NCI-H82 (cell line): ENCODE data around the gene LSAMP.
"Not testable (repeated sequence)": the region's sequence is repeated elsewhere in the genome, so short reads cannot be mapped to it uniquely, and the experiment has no call there.

Source experiments
- DNase-seq: peaks from one replicate; lab custom pipeline; 2025; lab: John Stamatoyannopoulos, UW

LSAMP gene

DNA sequence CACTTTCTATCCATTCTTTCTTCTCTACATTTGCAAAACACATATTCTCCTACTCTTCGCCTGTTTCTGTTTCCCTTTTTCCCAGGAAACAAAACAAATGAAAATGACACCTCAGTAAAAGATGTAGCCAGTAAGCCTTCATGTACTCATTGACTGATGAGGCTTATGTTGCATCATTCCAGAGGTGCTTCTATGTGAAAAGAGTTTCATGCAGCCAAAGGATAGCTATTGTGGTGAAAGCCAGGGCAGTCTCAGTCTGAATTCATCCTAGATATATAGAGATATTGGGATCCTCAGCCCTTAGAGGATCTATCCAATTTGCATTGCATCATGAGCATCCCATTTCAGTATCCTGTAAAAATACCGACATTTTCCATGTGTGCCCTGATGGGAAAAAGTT lies 554.7 kb downstream of the LSAMP start:
- no peak for DNase-seq

DNA sequence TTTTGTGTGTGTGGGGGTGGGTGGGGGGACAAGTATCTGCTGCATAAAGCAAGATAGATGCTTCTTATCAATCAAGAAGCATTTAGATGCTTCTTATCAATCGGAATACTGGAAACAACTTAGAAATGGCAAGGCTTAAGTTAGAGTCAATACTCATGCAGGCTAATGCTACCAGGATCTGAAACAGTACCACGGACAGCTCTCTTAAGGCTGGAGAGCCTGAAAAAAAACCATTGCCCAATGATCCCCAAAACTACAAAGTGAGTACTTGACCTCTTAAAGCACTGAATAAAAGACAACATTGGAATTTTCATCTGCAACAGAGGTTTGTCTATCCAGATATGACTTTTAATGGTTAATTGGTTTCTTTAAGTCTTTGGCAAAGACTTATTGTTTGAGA lies 559.7 kb downstream of the LSAMP start:
- DNase-seq = no peak

DNA sequence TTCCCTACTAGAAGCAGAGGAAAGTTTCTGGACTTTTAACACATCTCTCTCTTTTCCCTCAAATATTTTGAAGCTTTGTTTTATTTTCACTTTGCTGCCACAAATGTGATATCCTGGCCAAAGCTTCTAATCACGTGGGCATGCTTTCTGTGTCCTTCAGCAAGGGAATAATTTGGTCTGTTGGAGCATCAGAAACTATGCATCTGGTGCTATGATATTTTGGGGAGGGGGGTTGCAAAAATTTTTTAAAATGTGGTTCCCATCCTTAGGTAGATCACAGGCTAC lies 567.7 kb downstream of the LSAMP start:
- no peak for DNase-seq

DNA sequence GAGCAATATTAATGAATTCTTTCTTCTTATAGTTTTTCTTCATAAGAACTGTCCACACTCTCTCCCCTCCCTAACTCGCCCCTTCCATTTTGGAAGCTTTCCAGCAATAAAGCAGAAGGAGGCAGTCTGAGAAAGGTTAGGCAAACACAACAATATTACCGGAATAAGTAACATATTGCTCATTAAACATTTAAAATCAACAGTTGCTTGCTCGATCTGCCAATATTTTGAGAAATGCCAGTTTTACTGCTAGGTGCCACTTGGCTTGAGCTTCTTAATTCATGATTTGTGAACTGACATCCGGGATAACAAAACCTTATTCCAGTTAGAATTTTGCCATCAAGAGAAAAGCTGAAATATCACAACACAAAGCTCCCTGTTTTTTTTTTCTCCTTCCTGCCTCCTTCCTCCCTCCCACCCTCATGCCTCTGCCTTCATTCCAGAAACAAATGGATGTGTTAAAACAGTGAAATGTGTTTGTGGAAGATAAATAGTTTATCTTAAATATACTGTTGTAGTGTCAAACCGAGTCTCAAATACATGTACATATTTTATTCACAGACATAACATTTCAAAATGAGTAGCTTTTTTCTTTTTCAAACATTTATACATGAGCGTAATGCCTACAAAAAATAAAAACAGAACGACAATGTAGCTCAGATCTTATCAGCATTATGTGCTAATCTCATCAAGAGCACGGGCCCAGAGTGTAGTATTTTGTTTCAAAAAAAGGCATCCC lies 568.2 kb downstream of the LSAMP start:
- DNase-seq = no peak

DNA sequence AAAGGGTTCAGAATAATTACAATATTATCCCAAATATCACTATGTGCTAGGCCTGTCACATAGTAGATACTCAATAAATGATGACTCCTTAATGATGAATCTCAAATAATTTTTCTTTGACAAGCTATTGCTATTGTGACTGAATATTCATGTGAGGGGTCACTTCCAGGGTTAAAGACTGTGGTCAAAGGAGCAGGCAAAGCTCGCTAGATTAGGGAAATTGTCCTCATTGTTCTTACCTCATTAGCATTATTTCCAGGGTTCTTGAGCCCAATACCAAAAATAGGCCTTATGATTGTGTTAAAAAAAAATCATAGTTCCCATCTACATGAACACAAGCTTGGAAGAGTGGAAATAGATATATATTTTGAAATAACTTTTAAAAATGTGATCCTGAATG lies 569.8 kb downstream of the LSAMP start:
- DNase-seq = no peak

DNA sequence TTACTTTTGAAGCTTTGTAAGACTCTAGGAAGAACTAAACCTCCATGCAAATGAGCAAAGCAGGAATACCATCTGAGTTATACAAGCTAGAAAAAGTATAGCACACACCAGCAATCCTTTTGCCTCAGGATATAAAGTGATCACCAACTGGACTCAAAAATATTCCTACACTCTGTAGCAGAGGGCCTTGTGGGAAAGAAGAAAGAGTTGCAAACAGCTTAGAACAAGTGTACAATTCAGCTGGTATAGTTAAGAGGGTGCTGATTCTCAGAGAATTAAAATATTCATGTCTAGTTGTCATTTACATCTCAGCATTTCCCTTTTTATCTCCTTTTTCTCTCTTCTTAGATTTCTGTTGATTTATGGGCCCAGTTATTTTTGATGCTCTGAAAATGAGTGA lies 573.6 kb downstream of the LSAMP start:
- DNase-seq = no peak

DNA sequence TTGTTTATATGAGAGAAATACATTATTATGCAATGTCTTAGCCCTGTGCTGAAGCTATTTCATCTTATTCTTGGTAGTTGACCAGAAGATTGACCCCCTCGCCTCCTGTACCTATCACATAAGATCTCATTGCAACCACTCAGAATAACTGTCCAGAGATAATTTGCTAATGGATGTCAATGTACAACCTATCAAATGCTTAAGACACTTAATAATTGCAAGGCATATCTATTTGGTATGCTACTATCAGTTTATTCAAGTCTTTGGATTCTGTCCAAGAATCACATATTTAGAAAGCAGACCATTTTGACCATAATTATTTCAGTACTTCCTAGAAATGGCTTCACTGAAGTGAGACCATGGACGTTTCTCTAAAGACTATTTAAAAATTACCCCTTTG lies 580.4 kb downstream of the LSAMP start:
- DNase-seq = no peak

DNA sequence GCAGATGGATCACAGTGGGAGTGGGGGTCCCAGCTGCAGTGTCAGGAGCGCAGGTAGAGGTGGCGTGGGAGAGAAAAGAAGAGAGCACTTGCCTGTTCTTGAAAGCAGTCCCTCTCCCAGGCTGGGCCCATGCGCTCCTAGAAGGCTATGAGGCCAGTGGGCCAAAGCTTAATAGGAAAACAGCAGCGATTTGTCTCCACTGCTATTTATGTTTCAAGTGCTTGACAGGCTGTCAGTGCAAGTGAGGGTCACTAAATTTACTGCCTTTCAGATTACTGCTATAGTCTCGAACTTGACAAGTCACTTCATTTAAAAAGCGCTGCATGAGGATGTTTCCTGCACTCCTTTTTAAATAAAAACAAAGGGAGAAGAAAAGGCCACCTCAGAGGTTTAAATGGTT lies 582.4 kb downstream of the LSAMP start:
- DNase-seq = peak; percentile 22

DNA sequence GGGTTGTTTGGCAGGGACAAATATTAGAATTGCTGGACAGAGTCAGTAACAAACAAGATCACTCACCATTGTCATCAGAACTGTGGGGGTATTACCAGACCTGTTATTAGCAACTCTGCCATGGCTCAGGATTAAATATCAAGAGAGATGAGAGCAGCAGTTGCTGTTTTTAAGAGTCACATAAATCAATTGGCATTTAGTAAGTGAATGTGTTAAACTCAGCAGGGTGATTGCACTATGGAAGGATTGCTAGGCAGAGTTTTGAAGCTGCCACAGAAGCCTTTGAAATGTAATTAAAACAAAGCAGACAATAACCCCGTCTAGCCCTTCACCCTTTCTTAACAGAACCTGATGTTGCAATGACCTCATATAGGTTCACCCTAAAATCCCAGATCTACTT lies 583.2 kb downstream of the LSAMP start:
- DNase-seq = peak; percentile 77

DNA sequence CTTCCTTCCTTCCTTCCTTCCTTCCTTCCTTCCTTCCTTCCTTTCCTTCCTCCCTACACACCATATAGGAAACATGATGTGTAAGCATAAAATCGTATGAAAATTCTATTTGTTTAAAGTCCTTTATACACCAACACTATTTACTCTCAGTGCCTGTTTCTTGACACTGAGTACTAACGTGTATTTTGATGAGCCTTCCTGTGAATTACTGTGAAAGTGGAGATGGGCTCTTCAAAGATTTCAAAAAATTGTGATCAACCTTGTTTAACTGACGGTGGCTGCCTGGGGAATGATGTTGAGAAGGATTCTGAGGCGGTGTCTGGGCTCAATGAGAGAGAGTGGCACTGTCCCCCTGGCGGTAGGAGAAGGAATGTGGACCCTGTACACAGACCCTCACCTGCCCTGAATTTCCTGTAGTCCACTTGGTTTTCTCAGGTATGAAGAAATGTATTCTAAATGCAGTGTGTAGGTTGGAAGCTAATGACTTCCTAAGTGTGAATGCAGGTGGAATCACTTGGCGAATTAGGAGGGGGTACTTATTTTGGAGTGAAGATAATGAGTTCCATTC lies 584.0 kb downstream of the LSAMP start:
- peak; percentile 9 for DNase-seq

DNA sequence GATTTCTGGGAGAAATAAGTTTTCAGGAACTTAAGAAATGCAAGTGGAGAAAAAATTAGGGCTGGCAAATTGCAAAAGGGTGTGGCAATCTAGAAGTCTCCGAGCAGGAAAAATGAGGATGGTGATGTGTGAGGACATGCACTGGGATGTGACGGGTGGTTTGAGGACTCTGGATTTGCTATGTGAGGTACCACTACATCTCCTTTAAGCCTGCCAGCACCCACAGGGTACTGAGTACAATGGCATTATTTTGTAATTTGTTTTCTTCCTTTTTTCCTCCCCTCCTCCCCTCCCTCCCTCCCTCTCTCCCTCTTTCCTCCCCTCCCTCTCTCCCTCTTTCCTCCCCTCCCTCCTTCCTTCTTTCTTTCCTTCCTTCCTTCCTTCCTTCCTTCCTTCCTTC lies 584.5 kb downstream of the LSAMP start:
- no peak for DNase-seq

DNA sequence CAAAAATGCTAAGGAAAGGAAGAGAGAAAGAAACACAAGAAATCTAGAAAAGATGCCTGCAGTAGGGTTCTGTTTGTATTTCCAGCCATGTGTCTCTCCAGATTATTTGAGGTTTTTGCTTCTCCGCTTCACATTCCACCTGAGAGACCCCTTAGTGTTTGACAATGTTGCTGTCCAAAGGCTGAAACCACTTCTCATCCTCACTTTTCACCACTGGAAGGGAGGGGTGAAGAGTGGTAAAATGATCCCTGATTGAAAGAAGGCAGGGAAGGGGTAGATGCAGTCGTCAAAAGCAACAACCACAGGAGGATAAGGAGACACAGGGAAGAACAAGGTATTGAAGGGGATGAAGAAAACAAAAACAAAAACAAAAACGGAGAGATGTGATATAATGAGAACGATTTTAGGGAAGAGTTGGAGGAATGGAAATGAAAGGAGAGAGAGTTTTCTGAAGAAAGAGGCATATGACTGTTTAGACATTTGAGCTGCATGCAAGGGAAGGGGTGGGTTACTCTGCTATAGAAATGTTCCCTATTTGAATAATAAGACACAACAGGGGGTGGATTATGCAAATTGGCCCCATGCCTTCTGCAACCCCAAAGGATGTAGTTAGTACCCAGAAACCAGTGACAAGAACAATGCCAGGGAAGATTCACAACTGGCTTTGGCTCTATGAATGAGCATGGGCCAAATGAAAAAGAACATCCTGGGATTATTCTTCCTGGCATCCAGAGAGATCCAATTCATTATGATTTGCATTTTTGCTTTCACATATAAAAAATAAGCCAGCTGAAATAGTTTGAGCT lies 586.1 kb downstream of the LSAMP start:
- no peak for DNase-seq

DNA sequence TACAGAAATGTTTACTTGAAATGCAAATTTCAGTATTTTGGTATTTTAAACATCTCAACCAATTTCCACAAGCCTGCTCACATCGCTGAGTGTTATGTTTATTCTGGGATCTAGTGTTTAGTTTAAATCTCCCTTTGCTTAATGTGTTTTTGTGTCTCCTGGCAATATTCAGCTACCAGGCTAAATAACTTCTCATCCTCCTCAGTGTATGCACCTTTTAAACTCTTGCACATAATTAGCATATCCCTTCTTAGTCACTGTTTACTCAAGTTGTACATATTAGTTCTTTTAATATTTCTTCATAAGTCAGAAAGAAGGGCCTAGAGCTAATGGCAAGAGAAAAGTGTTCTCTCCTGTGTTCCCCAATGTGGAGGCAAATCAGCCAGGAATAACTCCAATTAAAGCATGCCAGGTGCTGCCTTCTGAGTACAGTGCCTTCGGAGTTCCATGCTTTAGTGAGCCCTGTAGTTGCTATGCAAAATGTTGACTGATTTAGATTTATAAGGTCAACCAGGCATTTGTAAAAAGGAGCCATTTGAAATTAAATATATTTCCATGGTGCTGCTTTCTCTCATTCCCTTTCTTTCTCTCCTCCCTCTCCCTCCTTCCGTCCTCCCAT lies 587.7 kb downstream of the LSAMP start:
- DNase-seq = no peak

DNA sequence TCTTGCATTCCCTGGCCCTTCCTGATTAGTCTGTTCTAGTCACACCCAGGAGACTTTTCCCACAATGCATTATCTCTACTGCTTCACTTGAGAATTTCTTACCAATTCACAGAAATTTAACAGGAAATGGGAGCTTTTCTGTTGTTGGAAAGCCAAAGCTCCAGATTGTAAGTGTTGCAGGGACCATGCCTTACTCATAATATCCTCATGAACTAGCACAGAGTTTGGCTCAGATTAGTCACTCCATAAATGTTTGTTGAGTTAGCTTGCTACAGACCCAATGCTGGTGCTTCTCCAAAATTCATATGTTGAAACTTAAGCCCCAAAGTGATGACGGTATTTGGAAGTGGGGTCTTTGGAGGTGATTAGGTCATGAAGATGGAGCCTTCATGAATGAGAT lies 589.4 kb downstream of the LSAMP start:
- no peak for DNase-seq

DNA sequence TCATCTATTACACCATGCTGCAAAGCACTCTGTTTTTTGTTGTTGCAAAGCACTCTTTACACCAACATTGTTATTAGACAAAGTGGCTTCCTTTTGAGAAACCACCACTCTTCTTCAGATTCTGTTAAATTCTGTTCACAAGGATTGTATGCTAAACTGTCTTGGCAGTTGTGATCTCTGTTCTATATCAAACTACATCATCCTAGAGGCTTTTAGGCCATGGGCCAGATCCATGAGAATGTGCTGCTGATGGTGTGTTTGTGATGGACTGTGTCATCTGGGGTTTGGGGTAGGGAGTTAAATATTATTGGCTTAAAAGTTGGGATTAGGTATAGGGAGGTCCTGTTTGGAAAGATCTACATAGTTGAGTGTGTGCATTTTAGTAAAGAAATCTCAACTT lies 592.2 kb downstream of the LSAMP start:
- no peak for DNase-seq

DNA sequence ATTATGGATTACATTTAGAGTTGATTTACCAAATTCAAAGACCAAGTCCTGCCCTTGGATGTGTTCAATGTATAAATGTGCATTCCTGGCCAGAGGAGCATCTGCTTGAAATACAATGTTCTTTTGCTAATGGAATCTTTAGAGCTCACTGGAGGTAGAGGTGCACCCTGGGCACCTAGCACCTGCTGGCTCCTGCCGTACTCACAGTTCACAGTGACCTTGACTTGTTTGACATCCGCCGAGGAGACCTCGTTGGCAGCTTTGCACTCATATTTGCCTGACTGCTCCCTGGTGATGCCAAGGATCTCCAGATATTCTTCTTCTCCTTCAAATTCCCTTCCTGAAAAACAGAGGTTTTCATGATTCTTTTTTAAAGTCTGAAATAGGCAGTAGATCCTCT lies 593.0 kb downstream of the LSAMP start:
- no peak for DNase-seq

DNA sequence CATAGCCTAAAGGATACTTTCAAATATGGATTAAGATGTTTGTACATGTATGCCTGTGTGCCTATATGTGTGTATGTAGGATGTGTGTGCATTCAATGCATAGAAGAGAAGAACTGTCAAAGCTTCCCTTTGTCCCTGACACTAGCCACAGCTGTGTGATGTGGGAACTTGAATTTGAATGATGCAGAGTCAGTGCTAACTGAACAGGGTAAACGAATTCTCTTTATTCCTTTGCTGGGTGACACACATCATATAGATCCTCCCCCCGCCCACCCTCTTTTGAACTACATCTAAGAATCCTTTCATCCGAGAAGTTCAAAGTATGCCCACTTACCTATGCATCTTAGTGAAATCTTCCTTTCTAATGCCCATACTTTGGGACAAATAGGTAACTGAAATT lies 593.7 kb downstream of the LSAMP start:
- DNase-seq = no peak

DNA sequence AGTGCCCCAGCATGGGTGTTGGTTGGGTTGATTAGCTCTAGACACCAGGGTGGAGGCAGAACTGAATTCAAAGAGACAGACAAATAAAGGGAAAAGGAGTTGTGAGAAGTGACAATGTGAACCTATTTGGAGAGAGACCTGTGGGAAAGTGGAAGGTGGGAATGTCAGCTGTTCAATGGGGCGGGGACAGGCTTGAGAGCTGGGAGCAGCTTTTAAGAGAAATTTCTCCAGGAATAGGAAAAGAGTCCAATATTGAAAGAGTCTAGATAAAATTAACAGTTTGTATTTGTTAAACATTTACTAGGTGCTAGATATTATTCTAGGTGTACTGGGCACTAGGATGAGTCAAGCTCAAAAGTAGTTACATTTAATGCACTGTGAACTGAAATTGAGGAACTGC lies 596.6 kb downstream of the LSAMP start:
- DNase-seq = no peak

DNA sequence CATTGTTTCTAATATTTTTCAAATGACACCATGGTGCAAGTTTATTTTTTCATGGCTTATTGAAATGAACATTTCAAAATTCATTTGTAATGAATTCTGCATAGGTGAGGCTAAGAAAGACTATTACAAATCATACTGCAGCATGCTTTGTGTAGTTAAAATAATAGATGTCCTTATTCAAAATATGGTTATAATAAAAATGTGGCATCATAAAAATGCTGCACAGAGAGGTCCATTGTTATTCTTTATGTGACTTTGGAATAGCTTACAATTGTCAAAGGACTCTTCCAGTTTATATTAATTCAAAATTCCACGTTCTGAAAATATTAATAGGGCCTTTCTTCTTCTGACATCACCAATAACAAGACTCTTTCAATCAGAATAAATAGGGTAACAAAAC lies 599.3 kb downstream of the LSAMP start:
- no peak for DNase-seq

DNA sequence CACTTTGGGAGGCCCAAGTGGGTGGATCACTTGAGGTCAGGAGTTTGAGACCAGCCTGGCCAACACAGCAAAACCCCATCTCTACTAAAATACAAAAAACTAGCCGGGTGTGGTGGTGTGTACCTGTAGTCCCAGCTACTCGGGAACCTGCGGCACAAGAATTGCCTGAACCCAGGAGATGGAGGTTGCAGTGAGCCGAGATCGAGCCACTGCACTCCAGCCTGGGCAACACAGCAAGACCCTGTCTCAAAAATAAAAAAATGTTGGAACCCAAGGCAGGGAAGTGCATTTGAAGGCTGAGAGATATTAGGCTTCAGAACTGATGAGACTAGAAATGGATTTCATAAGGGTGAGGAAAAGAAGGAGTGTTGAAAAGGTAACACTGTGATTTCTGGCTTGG lies 600.6 kb downstream of the LSAMP start:
- not testable (repeated sequence) for DNase-seq

DNA sequence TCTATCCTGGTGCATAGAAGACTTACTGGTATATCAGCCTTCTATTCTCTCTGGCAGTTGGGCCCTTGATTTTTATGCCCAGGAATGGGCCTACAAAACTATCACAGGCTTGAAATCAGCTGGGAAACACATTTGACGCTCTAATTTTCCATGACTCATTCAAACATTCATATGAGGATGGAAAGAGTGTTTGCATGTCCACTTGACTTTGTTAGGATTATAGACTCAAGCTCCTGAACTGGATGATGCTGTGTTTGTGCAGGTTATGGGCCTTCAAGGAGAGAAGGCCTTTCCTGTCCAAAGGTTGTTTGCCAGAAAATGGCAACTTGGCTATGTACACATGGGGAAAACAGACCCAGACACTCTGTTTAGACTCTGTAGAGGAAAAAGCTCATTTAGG lies 602.1 kb downstream of the LSAMP start:
- DNase-seq = no peak

DNA sequence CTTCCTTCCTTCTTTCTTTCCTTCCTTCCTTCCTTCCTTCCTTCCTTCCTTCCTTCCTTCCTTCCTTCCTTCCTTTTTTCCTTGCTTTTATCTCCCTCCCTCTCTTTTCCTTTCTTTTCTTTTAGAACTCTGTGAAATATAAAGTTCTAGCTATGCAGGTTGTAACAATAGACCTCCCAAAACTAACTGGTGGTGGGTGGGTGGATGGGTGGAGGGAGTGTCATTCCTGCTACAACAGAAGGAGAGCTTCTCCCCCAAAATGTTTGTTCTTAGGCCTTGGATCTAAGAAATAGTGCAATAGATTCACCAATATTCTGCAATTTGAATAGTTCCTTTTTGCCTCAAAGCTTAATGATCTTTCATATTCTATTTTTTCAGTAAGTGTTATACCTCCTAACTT lies 606.0 kb downstream of the LSAMP start:
- no peak for DNase-seq

DNA sequence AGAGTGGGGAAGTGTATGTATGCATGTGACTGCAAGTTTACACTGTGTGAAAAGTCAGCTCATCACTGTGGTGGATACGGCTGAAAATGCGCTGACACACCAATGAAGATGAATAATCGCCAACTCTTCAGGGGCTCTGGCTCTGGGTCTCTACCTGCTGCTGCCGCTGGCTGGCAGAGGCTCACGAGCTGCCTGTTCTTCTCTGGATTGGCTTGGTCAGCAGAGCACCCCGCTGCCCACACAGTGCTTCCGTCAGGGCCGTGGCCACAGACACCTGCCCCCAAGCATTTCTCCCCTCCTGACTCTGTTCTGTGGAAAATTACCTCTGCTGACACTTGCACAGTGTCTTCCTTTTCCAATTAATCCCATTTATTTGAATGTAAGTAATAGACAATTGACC lies 606.5 kb downstream of the LSAMP start:
- no peak for DNase-seq
